Neuronal stem cell (in vitro differentiated cells): Measurements from ENCODE around the gene HNRNPK.

Experiments
- DNase-seq: peaks from one replicate; pipeline ENCODE4 v3.0.0-alpha.2; 2013; ENCODE audit warnings: low spot score
- H2AFZ ChIP-seq: one replicate; pipeline ENCODE4 v1.6.1; 2013; ENCODE audit warnings: mild to moderate bottlenecking, low read length, inconsistent platforms
- H2AK5ac ChIP-seq: 2 replicates; pipeline ENCODE4 v1.6.1; 2013; ENCODE audit warnings: low read depth, mild to moderate bottlenecking, inconsistent platforms, low read length, moderate library complexity, mixed read lengths
- H2BK120ac ChIP-seq: 2 replicates; pipeline ENCODE4 v1.6.1; 2013; ENCODE audit warnings: low read depth, mild to moderate bottlenecking, inconsistent platforms, low read length, moderate library complexity, mixed read lengths
- H2BK12ac ChIP-seq: one replicate; pipeline ENCODE4 v1.6.1; 2013; ENCODE audit warnings: low read length, inconsistent platforms
- H2BK15ac ChIP-seq: 2 replicates; pipeline ENCODE4 v1.6.1; 2013; ENCODE audit warnings: mild to moderate bottlenecking, low read length, inconsistent platforms, mixed read lengths
- H2BK5ac ChIP-seq: one replicate; pipeline ENCODE4 v1.6.1; 2013; ENCODE audit warnings: inconsistent platforms, mild to moderate bottlenecking, low read length, moderate library complexity
- H3K14ac ChIP-seq: one replicate; pipeline ENCODE4 v1.6.1; 2013; ENCODE audit warnings: low read length, inconsistent platforms
- H3K18ac ChIP-seq: 2 replicates; pipeline ENCODE4 v1.6.1; 2013; ENCODE audit warnings: low read length, inconsistent platforms
- H3K23ac ChIP-seq: 2 replicates; pipeline ENCODE4 v1.6.1; 2013; ENCODE audit warnings: low read depth, mild to moderate bottlenecking, mixed read lengths, low read length, inconsistent platforms; ENCODE audit not compliant: poor library complexity
- H3K27ac ChIP-seq: replicated peaks from 3 replicates; pipeline ENCODE4 v1.5.1; 2013; ENCODE audit warnings: low read length, inconsistent platforms
- H3K27me3 ChIP-seq, 3 experiments: 2 replicates each; pipeline ENCODE4 v1.6.1; 2013; ENCODE audit warnings: low read length in 3 of 3, mild to moderate bottlenecking in 2 of 3, inconsistent platforms in 1 of 3, low read depth in 1 of 3, mixed read lengths in 1 of 3, moderate library complexity in 1 of 3; ENCODE audit not compliant: control insufficient read depth in 3 of 3, insufficient read depth in 3 of 3
- H3K36me3 ChIP-seq, 2 donors: replicated peaks in 1 of 2; 2 replicates each; pipeline ENCODE4 v1.6.1; 2013; ENCODE audit warnings: low read length in 2 of 2; ENCODE audit not compliant: control insufficient read depth in 2 of 2, insufficient read depth in 2 of 2
- H3K4ac ChIP-seq: 2 replicates; pipeline ENCODE4 v1.6.1; 2013; ENCODE audit warnings: inconsistent platforms, mild to moderate bottlenecking, low read length, moderate library complexity
- H3K4me1 ChIP-seq, 2 donors: 1 replicate in 1 of 2; 2 replicates in 1 of 2; pipeline ENCODE4 v1.6.1; 2013; ENCODE audit warnings: low read length in 2 of 2, low read depth in 1 of 2; ENCODE audit not compliant: control insufficient read depth in 2 of 2, insufficient read depth in 1 of 2
- H3K4me2 ChIP-seq: one replicate; pipeline ENCODE4 v1.6.1; 2013; ENCODE audit warnings: mild to moderate bottlenecking, low read length, inconsistent platforms; ENCODE audit not compliant: insufficient read depth, poor library complexity, severe bottlenecking
- H3K4me3 ChIP-seq, 2 donors: 2 replicates each; pipeline ENCODE4 v1.5.1; 2013; ENCODE audit warnings: low read length in 2 of 2, mild to moderate bottlenecking in 2 of 2, inconsistent platforms in 1 of 2, moderate library complexity in 1 of 2
- H3K79me1 ChIP-seq: one replicate; pipeline ENCODE4 v1.6.1; 2013; ENCODE audit warnings: low read depth, mild to moderate bottlenecking, inconsistent platforms, low read length, moderate library complexity
- H3K9ac ChIP-seq: one replicate; pipeline ENCODE4 v1.6.1; 2013; ENCODE audit warnings: mild to moderate bottlenecking, low read depth, low read length, inconsistent platforms; ENCODE audit not compliant: poor library complexity
- H3K9me3 ChIP-seq, 2 donors: replicated peaks in 1 of 2; 2 replicates each; pipeline versions ENCODE3 to v1.6.1; 2013; ENCODE audit warnings: low read length in 2 of 2, mild to moderate bottlenecking in 2 of 2, inconsistent platforms in 1 of 2, low read depth in 1 of 2, mixed read lengths in 1 of 2, moderate library complexity in 1 of 2; ENCODE audit not compliant: control insufficient read depth in 2 of 2, insufficient read depth in 1 of 2
- H4K8ac ChIP-seq: one replicate; pipeline ENCODE4 v1.6.1; 2013; ENCODE audit warnings: low read depth, mild to moderate bottlenecking, inconsistent platforms, low read length, moderate library complexity
- H4K91ac ChIP-seq: one replicate; pipeline ENCODE4 v1.6.1; 2013; ENCODE audit warnings: low read length, low read depth, mild to moderate bottlenecking, inconsistent platforms; ENCODE audit not compliant: poor library complexity
- WGBS, 2 donors: extraction: QIAGEN DNeasy Blood & Tissue Kit; methylation state at CpG; one replicate each; pipeline ENCODE4 v1.1.7; 2013; ENCODE audit warnings: missing lambda C conversion rate in 2 of 2, mixed read lengths in 1 of 2; ENCODE audit not compliant: insufficient read length in 2 of 2, insufficient replicate concordance in 1 of 2; ENCODE audit errors: extremely low coverage in 2 of 2; 5-methylcytosine and 5-hydroxymethylcytosine counted together

HNRNPK gene

GRCh38 chr9:84003246-84003645 is 23.2 kb upstream of the HNRNPK start:
- H2BK5ac ChIP-seq, result no peak overlapping the region
- no peak overlapping the region for H3K14ac ChIP-seq
- no peak overlapping the region for H2BK15ac ChIP-seq
- no peak overlapping the region for H4K8ac ChIP-seq
- peaks cover 8 to 76% of the 10 kb centered on the region in 2 donors for H3K36me3 ChIP-seq
- no peaks in the 10 kb centered on the region for H3K4me1 ChIP-seq
- no peak for DNase-seq
- no peak overlapping the region for H2BK120ac ChIP-seq
- no peak overlapping the region for H2AK5ac ChIP-seq
- H3K27me3 ChIP-seq, result no peaks in the 10 kb centered on the region
- H3K18ac ChIP-seq, result no peak overlapping the region
- no peak overlapping the region for H3K27ac ChIP-seq
- H2AFZ ChIP-seq, result no peak overlapping the region
- H3K9ac ChIP-seq, result no peak overlapping the region
- WGBS, 2 donors, result no CpG with 5 or more reads among the region's 3 CpGs
- no peak overlapping the region for H2BK12ac ChIP-seq
- H3K4me2 ChIP-seq, result no peak overlapping the region
- H3K79me1 ChIP-seq, result peaks cover 1% of the 10 kb centered on the region
- H3K4ac ChIP-seq, result no peak overlapping the region
- no peak overlapping the region for H3K4me3 ChIP-seq
- peaks cover 0 to 11% of the 10 kb centered on the region in 2 donors for H3K9me3 ChIP-seq
- no peak overlapping the region for H3K23ac ChIP-seq
- H4K91ac ChIP-seq, result no peak overlapping the region

GRCh38 chr9:84002344-84002743 is 22.3 kb upstream of the HNRNPK start:
- peaks cover 4% of the 10 kb centered on the region for H3K79me1 ChIP-seq
- H2BK120ac ChIP-seq, result no peak overlapping the region
- H3K4me1 ChIP-seq, result no peaks in the 10 kb centered on the region
- no peak overlapping the region for H2BK5ac ChIP-seq
- no peak overlapping the region for H3K18ac ChIP-seq
- no peak overlapping the region for H2AK5ac ChIP-seq
- no peak overlapping the region for H3K27ac ChIP-seq
- no peak overlapping the region for H2BK15ac ChIP-seq
- peaks cover 10 to 79% of the 10 kb centered on the region in 2 donors for H3K36me3 ChIP-seq
- no peak overlapping the region for H3K4ac ChIP-seq
- no peaks in the 10 kb centered on the region for H3K27me3 ChIP-seq
- H3K9ac ChIP-seq, result no peak overlapping the region
- no peak overlapping the region for H4K91ac ChIP-seq
- no peak overlapping the region for H2AFZ ChIP-seq
- no peak overlapping the region for H3K4me3 ChIP-seq
- H3K23ac ChIP-seq, result no peak overlapping the region
- H3K14ac ChIP-seq, result no peak overlapping the region
- H4K8ac ChIP-seq, result no peak overlapping the region
- no peak overlapping the region for H2BK12ac ChIP-seq
- H3K9me3 ChIP-seq, result peaks cover 0 to 8% of the 10 kb centered on the region in 2 donors
- H3K4me2 ChIP-seq, result no peak overlapping the region
- DNase-seq, result no peak

GRCh38 chr9:84001621-84002020 is 21.6 kb upstream of the HNRNPK start:
- Histone ChIP-seq H3K4me3 (no peak overlapping the region), H3K23ac (no peak overlapping the region), H3K14ac (no peak overlapping the region), H4K91ac (no peak overlapping the region), H3K4me2 (no peak overlapping the region), H3K4ac (no peak overlapping the region), H2BK120ac (no peak overlapping the region), H3K36me3 (peaks cover 8 to 81% of the 10 kb centered on the region in 2 donors), H2BK12ac (no peak overlapping the region), H2AK5ac (no peak overlapping the region), H3K27me3 (no peaks in the 10 kb centered on the region), H2BK5ac (no peak overlapping the region), H3K9me3 (peaks cover 0 to 5% of the 10 kb centered on the region in 2 donors), H3K4me1 (no peaks in the 10 kb centered on the region), H3K27ac (no peak overlapping the region), H3K18ac (no peak overlapping the region), H2AFZ (no peak overlapping the region), H3K79me1 (peaks cover 4% of the 10 kb centered on the region), H4K8ac (no peak overlapping the region), H3K9ac (no peak overlapping the region), H2BK15ac (no peak overlapping the region)
- WGBS, 2 donors, result no CpG with 5 or more reads among the region's 2 CpGs
- no peak for DNase-seq

- no peak overlapping the region for H2BK15ac ChIP-seq
- no peaks in the 10 kb centered on the region for H3K27me3 ChIP-seq
- no peak overlapping the region for H4K8ac ChIP-seq
- no peak overlapping the region for H4K91ac ChIP-seq
- H3K14ac ChIP-seq, result no peak overlapping the region
- H3K4me1 ChIP-seq, result no peaks in the 10 kb centered on the region
- H3K4me3 ChIP-seq, result no peak overlapping the region
- H3K18ac ChIP-seq, result no peak overlapping the region
- H3K36me3 ChIP-seq, result peaks cover 8 to 87% of the 10 kb centered on the region in 2 donors
- H3K4me2 ChIP-seq, result no peak overlapping the region
- no peak overlapping the region for H3K9ac ChIP-seq
- no peak overlapping the region for H2BK120ac ChIP-seq
- no peak overlapping the region for H2BK12ac ChIP-seq
- H3K9me3 ChIP-seq, result no peaks in the 10 kb centered on the region
- H2BK5ac ChIP-seq, result no peak overlapping the region
- no peak overlapping the region for H3K4ac ChIP-seq
- no peak overlapping the region for H3K27ac ChIP-seq
- peaks cover 4% of the 10 kb centered on the region for H3K79me1 ChIP-seq
- no peak overlapping the region for H2AFZ ChIP-seq
- no peak overlapping the region for H2AK5ac ChIP-seq
- WGBS, 2 donors, result no CpG with 5 or more reads among the region's 3 CpGs
- DNase-seq, result no peak
- no peak overlapping the region for H3K23ac ChIP-seq
These were observed 20.2 kb upstream of the HNRNPK start for GRCh38 chr9:84000186-84000585.
